Stimulated activated CD4-positive, alpha-beta T cell treated with anti-CD3 and anti-CD28 coated beads, TNF-alpha, amount 100 ng/mL, for 24 hours (primary cell): ENCODE data around the gene MRPS30.
"Not testable (repeated sequence)": the region's sequence is repeated elsewhere in the genome, so short reads cannot be mapped to it uniquely, and the experiment has no call there.

Experiments
- DNase-seq, 3 experiments: peaks; one replicate each; pipeline ENCODE4 v3.0.0-alpha.2; 2020; ENCODE audit warnings: low read depth in 3 of 3

MRPS30 gene

GRCh38 chr5:44814761-44815160 is 6.0 kb downstream of the MRPS30 start:
- DNase-seq = no peak

DNA sequence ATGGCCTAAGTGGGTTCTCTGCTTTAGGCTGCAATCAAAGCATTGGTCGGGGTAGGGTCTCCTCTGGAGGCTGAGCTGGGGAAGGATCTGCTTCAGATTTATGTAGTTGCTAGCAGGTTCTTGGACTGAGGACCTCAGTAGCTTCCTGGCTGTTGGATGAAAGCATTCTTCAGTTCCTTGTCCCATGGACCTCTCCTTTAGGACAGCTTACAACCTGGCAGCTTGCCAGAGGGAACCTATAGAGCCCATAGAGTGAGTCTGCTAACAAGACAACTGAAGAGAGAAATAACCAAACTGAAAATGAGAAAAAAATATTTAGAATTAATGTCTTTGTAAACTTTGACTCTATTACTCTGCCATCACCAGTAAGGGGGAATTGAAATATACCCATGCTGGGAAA is 12.4 kb downstream of the MRPS30 start:
- DNase-seq = no peak

DNA sequence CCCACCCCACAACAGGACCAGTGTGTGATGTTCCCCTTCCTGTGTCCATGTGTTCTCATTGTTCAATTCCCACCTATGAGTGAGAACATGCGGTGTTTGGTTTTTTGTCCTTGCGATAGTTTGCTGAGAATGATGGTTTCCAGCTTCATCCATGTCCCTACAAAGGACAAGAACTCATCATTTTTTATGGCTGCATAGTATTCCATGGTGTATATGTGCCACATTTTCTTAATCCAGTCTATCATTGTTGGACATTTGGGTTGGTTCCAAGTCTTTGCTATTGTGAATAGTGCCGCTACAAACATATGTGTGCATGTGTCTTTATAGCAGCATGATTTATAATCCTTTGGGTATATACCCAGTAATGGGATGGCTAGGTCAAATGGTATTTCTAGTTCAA is 15.9 kb downstream of the MRPS30 start:
- DNase-seq = not testable (repeated sequence)

- DNase-seq = no peak
Observed at GRCh38 chr5:44827681-44828080, 18.9 kb downstream of the MRPS30 start.

GRCh38 chr5:44828719-44829118 is 20.0 kb downstream of the MRPS30 start:
- no peak for DNase-seq

DNA sequence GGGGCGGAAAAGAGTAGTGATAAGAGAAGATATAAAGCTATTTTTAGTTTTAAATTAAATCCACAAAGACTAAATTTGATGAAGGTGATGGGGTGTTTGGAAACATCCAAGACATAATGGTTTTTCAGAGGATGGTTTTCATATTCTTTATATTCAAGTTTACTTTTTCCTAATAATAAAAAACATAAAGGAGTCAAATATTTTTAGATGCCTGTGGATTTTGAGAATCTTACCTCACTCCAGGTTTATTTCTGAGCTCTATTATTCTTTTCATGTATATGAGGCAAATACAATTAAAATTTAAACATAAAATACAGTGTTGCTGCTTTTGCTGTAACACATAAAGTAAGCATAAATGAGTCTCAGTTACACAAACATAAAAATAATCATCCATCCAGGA is 22.2 kb downstream of the MRPS30 start:
- no peak for DNase-seq

DNA sequence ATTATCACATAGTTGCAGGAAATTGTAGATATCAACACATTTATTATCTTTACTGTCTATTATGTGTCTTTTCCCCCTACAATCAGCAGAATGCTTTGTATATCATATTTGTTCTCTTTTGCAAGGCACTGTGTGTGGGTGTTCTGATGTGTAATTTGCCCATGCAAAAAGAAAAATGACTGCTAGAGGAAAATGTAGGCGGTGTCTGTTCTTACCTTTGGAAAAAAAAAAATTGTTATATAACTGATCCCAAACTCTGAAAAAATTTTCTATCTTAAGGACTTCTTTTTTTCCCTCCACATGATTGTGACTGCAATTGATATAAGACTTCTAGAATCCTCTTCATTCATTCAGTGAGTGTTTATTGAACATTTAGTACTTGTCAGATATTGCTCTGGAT is 24.5 kb downstream of the MRPS30 start:
- DNase-seq = no peak

GRCh38 chr5:44835693-44836092 is 26.9 kb downstream of the MRPS30 start:
- DNase-seq = no peak

- no peak for DNase-seq
Observed at GRCh38 chr5:44839018-44839681, 30.4 kb downstream of the MRPS30 start.

GRCh38 chr5:44842496-44843282 is 33.9 kb downstream of the MRPS30 start:
- DNase-seq = no peak

DNA sequence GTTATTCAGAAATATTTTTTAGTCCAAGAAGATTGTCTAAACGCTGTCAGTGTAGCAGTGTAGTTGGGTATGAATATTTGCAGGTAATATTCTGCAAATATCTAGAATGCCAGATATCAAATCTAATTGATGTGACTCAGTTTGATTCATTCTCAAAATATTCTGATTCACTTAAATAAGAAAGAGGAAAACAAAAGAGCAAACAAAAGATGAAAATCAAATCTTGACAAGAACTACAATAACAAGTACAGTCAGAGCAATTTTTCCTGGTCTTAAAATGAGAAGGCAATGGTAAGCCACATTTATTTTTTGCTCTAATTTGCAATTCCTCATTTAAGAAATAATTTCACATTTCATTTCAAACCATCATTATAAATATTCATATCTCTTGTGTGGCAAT is 36.0 kb downstream of the MRPS30 start:
- no peak for DNase-seq

DNA sequence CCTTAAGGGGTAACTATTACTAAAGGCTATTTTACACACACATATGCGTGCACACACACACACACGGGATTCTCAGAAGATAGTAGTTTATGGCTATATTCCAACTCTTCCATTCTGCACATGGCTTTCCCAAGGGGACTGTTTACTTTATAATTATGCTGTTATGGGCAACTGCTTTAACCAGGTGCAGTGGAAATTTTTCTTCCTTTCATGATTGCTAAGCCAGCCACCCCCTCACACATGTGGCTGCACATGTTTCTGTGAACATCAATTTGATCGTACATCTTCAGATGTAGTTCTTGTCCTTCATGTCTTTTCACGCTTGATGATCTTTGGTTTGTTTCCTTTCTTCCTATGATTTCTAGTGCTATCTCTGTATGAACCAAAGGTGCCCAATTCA is 37.0 kb downstream of the MRPS30 start:
- no peak for DNase-seq

- DNase-seq = no peak
Observed at GRCh38 chr5:44847206-44847852, 38.6 kb downstream of the MRPS30 start.

DNA sequence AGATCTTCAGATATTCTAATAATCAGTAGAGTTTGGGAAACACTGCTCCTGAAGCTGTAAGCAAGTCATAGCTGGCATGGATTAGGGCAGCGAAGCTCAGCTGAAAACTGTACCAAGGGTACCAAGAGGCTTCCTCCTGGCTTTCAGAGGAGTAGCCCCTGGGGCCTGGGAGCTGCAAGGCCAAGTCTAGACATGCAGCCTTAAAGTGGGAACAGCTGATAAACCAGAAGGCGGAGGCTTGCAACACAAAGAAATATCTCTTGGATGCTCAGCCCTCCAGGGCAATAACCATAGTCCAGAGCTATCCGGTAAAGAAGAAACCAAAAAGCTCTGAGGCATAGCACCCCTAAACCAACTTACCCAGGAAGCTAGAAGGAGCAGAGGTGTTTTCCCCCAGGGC is 51.5 kb downstream of the MRPS30 start:
- DNase-seq = no peak

DNA sequence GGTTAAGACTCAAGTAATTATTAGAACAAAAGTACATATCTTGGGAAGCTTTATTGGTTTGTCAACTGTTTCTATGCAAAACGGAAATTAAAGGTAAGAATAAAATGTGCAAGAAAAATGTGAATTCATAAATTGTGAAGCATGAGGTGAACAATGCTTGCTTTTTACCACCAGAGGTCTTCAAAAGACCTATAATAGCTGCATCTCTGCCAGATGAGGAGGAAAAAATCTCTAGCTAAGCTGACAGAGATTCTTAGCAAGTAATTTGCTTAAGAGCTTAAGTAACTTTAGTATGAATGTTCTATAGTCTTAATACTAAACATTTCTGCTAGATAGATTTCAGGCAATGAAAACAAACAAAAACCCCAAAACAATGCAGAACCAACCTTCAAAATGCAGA is 54.1 kb downstream of the MRPS30 start:
- no peak for DNase-seq
